Smooth muscle cell of the brain vasculature (primary cell): ENCODE results near the gene CYB561.
A peak's percentile ranks its signal among the peaks of the same experiment; 100 is the strongest.

Experiments
- DNase-seq: peaks from one replicate; pipeline ENCODE4 v3.0.0-alpha.2; 2012; ENCODE audit warnings: low read depth, low spot score

CYB561 gene

DNA sequence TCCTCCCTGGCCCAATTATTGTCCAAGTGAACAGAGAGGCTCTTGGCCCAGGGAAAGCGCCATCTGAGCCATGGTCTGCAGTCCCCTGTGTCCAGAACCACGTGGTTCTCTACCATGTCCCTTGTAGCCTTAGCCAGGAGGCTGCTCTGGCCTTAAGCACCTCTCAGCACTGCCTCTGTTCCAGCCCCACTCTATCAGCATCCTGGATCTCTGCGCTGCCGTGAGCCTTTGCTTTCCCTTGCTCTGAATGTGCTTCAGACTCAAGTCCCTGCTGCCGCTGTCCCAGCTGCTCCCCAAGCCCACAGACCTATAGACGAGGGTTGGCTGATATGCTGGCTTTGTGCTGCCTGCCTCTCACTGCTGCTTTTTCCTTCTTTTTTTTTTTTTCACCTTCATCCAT lies 33.9 kb downstream of the CYB561 start:
- DNase-seq, result no peak

DNA sequence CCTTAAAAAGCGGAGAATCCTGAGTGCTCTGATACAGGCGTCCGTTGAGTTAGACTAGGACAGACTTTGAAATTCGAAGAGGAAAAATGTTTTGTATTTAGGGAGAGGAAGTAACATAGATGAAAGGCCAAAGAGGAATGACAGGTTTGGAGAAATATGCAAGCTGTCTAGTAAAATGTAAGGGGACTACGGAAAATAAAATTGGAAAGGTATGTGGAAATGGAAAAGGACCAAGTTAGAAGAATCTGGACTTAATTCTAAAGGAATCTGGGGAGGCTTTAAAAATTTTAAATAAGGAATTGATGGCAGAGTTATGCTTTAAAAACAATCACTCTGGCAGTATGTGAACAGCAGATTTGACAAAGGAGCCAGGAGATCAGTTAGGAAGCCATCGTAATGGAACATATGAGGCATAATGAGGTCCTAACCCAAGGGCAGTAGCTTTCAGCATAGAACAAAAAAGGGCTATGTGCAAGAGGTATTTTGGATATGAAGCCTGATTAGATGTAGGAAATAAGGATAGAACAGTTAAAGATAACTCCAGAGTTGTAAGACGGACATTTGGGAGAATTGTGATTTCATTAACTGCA lies 38.3 kb downstream of the CYB561 start:
- DNase-seq, result no peak

DNA sequence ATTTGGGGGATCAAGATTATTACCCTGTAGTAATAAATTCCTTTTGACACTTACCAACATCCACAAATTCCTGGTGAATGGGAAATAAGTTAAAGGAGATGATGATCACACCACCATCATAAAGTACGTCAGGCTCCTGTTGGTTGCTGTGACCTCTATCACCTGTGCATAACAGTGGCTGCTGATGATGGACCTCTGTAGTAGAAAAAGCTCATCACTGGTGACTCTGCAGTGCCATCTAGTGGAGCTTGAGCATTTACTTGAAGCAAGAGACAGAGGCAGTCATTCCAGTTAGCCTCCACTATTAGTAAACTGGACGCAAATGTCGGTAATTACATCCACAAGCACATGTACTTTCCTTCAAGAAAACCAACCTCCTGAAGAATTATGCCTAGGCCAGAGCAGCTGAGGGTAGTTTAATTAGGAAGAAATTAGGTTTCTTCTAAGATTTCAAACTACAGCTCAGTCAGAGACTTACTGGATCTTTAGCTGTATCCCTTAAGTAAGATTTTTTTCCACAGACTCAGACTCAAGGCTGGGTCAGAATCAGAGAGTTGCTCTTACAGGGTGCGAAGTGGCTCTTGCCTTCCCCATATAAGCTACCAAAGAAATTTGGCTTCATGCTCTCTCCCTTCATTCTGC lies 39.3 kb downstream of the CYB561 start:
- DNase-seq, result peak; percentile 87

DNA sequence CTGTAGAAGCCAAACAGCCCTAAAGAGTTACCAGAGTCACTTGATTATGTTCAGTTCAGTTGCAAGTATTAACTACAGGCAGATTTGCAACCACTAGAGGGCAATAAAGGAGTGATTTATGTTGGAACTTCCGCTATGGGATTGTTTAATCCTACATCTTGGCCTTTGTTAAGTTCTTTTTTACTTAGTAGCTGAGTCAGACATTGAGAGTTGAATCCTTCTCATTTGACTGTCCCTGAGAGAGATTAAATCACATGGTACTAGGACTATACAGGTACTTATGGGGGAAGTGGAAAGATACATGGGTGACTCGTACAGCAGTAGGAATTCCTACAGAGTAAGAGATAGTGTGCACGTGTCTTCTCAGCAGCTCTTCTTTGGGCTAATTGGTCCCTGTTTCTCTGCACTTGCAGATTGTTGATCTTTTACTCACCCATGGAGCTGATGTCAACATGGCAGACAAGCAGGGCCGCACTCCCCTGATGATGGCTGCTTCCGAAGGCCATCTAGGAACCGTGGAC lies 40.3 kb downstream of the CYB561 start:
- no peak for DNase-seq

DNA sequence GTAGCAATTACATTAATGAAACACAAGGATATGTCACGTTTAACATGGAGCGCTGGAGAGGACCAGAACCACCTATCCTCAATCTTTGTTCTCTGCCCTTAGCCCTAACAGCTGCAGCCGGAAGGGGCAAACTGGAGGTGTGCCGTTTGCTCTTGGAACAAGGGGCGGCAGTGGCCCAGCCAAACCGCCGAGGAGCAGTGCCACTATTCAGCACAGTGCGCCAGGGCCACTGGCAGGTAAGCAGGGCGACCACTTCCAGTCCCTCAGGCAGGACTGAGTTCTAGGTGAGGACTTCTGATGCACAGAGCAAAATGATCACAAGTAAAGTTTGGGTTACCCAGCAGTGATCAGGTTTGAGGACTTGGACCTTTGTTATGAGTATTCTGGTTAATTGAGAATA lies 41.1 kb downstream of the CYB561 start:
- no peak for DNase-seq

DNA sequence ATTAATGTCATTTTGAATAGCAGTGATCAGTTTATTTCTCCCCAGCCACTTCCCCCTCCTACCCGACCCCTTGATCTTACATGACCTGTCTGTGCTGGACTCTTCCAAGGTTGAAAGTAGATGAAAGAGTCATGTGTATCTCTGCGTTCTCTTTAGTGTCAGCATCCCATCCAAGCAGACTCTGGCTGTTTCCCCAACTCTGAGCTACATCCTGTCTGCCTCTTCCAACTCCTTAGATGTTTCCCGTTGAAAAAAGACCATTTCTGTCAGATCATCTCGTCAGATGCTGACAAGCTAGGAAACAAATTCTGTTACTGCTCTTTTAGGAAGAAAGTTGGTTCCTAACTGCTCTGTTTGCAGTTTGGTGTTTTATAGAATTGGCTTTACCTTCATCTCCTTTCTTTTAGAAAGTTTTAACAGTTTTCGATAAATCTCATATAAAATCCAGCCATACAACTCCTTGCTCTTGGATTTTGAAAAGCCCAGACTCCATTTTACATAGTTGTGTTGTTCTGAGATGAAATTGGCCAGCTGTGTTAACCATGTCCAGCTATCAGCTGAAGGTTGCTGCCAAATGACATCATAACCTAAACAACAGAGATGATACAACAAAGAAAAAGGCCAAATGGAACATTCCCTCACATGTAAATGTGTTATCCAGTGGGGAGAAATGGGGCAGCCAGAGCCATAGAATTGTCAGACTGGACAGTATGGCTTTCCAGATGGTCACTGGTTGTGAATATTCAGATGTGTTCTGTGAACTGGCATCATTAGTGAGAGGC lies 43.5 kb downstream of the CYB561 start:
- DNase-seq, result no peak

DNA sequence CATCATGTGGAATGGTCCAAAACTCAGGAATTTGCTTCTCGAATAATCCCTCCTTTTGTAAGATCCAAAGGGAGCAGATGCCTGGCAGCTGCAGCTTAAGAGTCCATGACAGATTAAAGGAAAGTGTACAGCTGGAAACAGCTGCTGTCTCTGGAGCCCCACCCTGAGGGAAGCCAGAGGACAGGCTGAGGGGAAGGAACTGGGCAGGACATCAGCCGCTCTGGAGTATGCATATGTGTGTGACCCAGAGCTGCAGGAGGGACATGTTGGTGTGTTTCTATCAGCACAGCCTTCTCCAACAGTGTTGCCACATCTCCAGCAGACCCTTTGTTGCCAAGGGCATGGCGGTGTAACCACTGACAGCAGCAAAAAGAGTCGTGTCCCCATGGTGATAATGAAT lies 46.2 kb downstream of the CYB561 start:
- no peak for DNase-seq

DNA sequence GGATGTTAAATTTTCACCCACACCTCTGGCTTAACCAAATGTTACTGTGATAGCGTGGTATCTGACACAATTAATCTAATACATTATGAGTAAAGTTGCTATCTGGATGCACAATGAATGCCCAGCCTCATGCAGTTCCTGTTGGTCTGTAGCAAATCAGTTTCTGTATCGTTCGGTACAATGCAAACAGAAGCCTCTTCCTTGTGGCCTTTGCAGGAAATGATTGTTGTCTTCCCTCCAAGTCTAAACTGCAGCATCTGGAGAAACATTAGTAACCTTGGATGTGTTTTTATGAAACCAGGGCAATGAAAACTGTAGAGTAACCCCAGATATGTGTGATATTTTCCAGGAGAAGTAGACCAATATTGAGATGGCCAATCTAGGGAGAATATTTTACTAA lies 46.8 kb downstream of the CYB561 start:
- no peak for DNase-seq

DNA sequence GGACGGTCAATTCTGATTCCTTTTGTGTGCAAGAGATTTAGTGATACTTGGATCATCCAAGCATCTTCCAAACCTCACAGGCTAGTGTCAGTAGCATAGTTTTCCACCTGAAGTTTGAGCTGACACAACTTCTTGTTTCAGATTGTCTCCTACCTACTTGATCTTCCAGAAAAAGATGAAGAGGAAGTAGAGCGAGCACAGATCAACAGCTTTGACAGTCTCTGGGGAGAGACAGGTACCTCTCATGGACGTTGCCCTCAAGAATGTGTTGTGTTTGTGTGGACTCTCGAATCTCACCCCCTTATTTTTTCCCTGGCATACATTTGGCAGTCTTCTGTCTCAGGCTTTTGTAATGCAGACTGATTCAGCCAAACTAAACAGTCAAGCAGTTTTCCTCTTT lies 47.4 kb downstream of the CYB561 start:
- no peak for DNase-seq

DNA sequence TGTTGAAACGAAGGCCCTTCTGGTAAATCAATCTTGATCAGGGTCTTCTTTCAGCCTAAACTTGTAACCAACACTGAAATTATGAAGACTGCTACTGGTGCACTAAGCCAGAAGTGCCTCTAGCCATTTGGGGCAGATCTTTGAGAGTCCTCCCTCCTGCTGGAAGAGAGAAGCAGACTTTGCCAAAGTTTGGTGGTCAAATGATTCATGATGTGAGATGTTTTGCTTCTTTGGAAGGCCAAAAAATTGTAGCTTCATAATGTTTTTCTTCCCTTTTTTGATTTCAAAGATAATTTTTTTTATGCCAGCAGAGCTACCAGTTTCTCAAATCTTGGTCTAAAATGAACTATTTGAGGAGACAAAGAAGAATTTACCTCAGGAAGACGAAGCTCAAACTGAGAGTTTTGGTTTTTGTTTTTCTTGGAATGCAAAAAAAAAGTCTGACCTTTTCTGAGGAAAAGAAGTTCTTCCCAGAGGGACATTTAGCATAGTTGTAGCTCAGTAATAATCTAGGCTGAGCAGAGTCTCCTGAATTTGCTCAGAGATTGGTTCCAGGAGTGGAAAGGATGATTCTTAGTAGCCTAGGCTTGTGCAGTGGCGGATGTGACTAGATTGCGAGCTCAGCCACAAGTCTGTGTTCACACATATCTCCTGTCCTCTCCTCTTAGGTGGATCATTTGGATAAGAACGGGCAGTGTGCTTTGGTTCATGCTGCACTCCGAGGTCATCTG lies 50.9 kb downstream of the CYB561 start:
- DNase-seq, result no peak

DNA sequence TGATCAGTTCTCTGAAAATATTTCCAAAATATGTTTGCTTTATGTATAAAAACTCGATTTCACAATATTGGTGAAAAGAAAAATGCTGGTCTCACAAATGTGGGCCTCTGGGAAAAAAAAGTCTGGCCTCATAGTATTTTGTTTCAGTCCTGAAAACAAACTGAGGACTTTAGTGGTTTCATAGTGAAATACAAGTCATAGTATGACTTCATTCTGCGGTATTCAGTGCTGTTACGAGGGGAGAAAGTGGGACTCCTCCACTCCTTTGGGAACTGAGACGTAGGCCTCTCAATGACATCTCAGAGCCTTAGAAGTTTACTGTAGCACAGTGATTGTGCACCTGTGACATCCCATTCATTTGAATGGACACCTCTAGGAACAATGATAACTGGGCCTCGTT lies 56.0 kb downstream of the CYB561 start:
- no peak for DNase-seq

DNA sequence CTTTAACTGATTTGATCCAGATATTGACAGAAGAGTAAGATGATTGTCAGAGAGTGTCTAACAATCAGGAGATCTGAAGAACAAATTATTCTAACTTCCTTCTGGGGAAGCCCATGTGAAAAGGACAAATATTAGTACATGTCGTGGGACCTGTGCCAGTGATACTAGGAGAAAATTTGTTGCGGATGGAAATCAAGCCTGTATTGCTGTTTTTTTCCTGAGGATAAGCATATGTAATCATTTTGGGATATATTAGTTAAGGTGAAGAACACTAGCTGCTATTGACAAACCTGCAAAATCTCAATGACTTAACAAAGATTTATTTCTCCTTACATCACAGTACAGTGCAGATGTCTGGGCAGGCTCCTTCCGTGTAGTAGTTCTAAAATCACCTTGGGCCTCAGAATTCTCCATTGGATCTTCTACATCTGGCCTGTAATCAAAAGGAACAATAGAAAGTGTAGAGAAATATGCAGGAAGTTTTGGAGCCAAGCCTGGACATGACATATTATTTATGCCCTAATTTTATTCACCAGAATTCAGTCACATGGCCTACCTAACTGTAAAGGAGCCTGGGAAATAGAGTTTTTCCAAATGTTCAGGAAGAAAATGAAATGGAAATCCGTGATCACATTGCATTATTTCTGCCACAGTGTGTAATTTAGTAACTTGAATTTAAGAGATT lies 58.3 kb downstream of the CYB561 start:
- DNase-seq, result no peak

DNA sequence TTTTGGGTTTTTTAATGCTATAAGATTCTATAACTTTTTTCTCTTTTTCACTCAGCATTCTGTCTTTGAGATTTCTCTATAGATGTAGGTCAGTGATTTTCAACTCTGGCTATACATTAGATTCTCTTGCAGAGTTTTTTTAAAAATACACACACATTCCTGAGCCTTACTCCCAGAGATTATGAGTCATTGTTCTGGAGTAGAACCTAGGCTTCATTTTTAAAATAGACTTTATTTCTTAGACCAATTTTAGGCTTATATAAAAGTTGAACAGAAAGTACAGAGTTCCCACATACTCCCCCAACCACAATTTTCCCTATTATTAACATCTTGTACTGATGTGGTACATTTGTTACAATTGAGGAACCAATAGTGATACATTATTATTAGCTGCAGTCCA lies 63.3 kb downstream of the CYB561 start:
- no peak for DNase-seq
